K562 (cell line): Measurements from ENCODE around the gene POLR2L. TPM values are rescaled to one million over a fixed set of nuclear protein-coding genes. Genes with fewer than 3 reads are reported as not detected.

Experiments
- ARID1B ChIP-seq: fragments of 450-650 bp; IDR thresholded peaks from 2 replicates; pipeline ENCODE4 v1.6.1; 2016; ENCODE audit warnings: antibody characterized with exemption, mild to moderate bottlenecking, inconsistent platforms
- CREBBP ChIP-seq: IDR thresholded peaks from one replicate; pipeline ENCODE4 v1.6.1; 2012; ENCODE audit warnings: low read depth, mild to moderate bottlenecking, control low read depth, inconsistent platforms, low read length
- DEAF1 ChIP-seq: fragments of 450-650 bp; formaldehyde crosslinking; IDR thresholded peaks from 2 replicates; pipeline ENCODE4 v1.4.0; 2020; ENCODE audit warnings: mild to moderate bottlenecking, moderate library complexity
- FOXM1 ChIP-seq, 2 experiments: fragments of 450-650 bp in 1 of 2; sonication (generic) in 1 of 2; formaldehyde crosslinking in 1 of 2; IDR thresholded peaks; 2 replicates each; pipeline versions ENCODE4 v1.6.1 to v1.9.0; 2017 to 2022; ENCODE audit warnings: low read depth in 2 of 2, mild to moderate bottlenecking in 2 of 2, missing genetic modification reagents in 1 of 2, moderate library complexity in 1 of 2
- FUS ChIP-seq: fragments of 200-400 bp; formaldehyde crosslinking; optimal IDR thresholded peaks from 2 replicates; pipeline ENCODE3; 2017; ENCODE audit warnings: low read depth, low read length
- HMGN3 ChIP-seq: IDR thresholded peaks from 2 replicates; pipeline ENCODE4 v1.6.1; 2011; ENCODE audit warnings: borderline replicate concordance, low read depth, mild to moderate bottlenecking, mixed read lengths, low read length; ENCODE audit not compliant: insufficient read length; ENCODE audit errors: extremely low read depth
- HNRNPUL1 ChIP-seq: fragments of 200-400 bp; formaldehyde crosslinking; IDR thresholded peaks from 2 replicates; pipeline ENCODE4 v1.6.1; 2017; ENCODE audit warnings: low read length
- KHSRP ChIP-seq: fragments of 450-650 bp; IDR thresholded peaks from 2 replicates; pipeline ENCODE4 v1.6.1; 2017
- KLF1 ChIP-seq: fragments of 450-650 bp; IDR thresholded peaks from 2 replicates; pipeline ENCODE4 v1.6.1; 2016; ENCODE audit warnings: missing genetic modification characterization, missing compliant biosample characterization
- KLF6 ChIP-seq: fragments of 250-450 bp; sonication (Bioruptor Pico); IDR thresholded peaks from 2 replicates; pipeline ENCODE4 v1.4.0; 2020; ENCODE audit warnings: mild to moderate bottlenecking, moderate library complexity, borderline replicate concordance
- MAFK ChIP-seq: IDR thresholded peaks from 2 replicates; pipeline ENCODE4 v1.6.1; 2011; ENCODE audit warnings: low read length, improper control_type of control experiment
- MCM2 ChIP-seq: fragments of 450-650 bp; IDR thresholded peaks from 2 replicates; pipeline ENCODE4 v1.6.1; 2017; ENCODE audit warnings: low read depth, mild to moderate bottlenecking
- MTF1 ChIP-seq: fragments of 250-450 bp; sonication (Bioruptor Pico); IDR thresholded peaks from 2 replicates; pipeline ENCODE4 v1.9.0; 2021; ENCODE audit warnings: moderate library complexity, mild to moderate bottlenecking, inconsistent platforms, borderline replicate concordance
- NKRF ChIP-seq: fragments of 450-650 bp; IDR thresholded peaks from 2 replicates; pipeline ENCODE4 v1.6.1; 2016; ENCODE audit warnings: borderline replicate concordance
- PHB ChIP-seq: fragments of 250-450 bp; sonication (Bioruptor Pico); IDR thresholded peaks from 2 replicates; pipeline ENCODE4 v1.5.0; 2021
- PRDM10 ChIP-seq: fragments of 450-650 bp; IDR thresholded peaks from 2 replicates; pipeline ENCODE4 v1.6.1; 2018; ENCODE audit not compliant: partially characterized antibody
- RBM39 ChIP-seq: fragments of 200-400 bp; formaldehyde crosslinking; optimal IDR thresholded peaks from 2 replicates; pipeline ENCODE3; 2018; ENCODE audit warnings: low read depth, low read length
- SMC3 ChIP-seq: conservative IDR thresholded peaks from 2 replicates; pipeline ENCODE4 v1.6.1; 2011; ENCODE audit warnings: low read depth, low read length, improper control_type of control experiment; ENCODE audit not compliant: insufficient read depth
- TAF15 ChIP-seq: fragments of 200-400 bp; formaldehyde crosslinking; IDR thresholded peaks from 2 replicates; pipeline ENCODE4 v1.6.1; 2017; ENCODE audit warnings: mild to moderate bottlenecking, low read depth, low read length, moderate library complexity
- TBL1XR1 ChIP-seq, 2 experiments: IDR thresholded peaks; 2 replicates each; pipeline ENCODE4 v1.6.1; 2012; ENCODE audit warnings: improper control_type of control experiment in 2 of 2, low read length in 2 of 2, mild to moderate bottlenecking in 1 of 2
- ZFP30 ChIP-seq: fragments of 250-450 bp; sonication (Bioruptor Pico); IDR thresholded peaks from 2 replicates; pipeline ENCODE4 v1.8.0; 2022; ENCODE audit warnings: moderate library complexity, mild to moderate bottlenecking, inconsistent platforms, borderline replicate concordance
- ZKSCAN3 ChIP-seq: fragments of 250-450 bp; sonication (Bioruptor Pico); IDR thresholded peaks from 2 replicates; pipeline ENCODE4 v1.4.0; 2020
- ZNF143 ChIP-seq: sonication (generic); formaldehyde crosslinking; IDR thresholded peaks from 2 replicates; pipeline ENCODE4 v1.9.0; 2022; ENCODE audit warnings: mild to moderate bottlenecking, missing genetic modification reagents
- ZNF354B ChIP-seq: fragments of 250-450 bp; sonication (Bioruptor Pico); IDR thresholded peaks from 2 replicates; pipeline ENCODE4 v1.4.0; 2020
- polyA plus RNA-seq, 8 experiments: library from polyadenylated mRNA; depleted of rRNA in 4 of 8; stranded (reverse) in 5 of 8; unstranded in 3 of 8; fragments of >200 nt; fragmentation: Nextera tagmentation in 2 of 8; fragmentation: Illumina TruSeq in 1 of 8; extraction: Ambion mirVana in 2 of 8; extraction: Trizol in 1 of 8; gene quantifications; 2 replicates each; pipeline versions ENCODE4 v1.2.1 to v1.2.3, GENCODE V29; 2011 to 2014; ENCODE audit warnings: inconsistent platforms in 1 of 8, missing spikeins in 1 of 8
- total RNA-seq, 7 experiments: library from RNA; depleted of rRNA in 6 of 7; stranded (reverse); fragments of >200 nt in 6 of 7; fragmentation: Illumina TruSeq in 2 of 7; extraction: Trizol in 2 of 7; gene quantifications; 2 replicates each; pipeline versions ENCODE4 v1.2.1 to v1.2.3, GENCODE V29; 2011 to 2021; ENCODE audit warnings: low replicate concordance in 1 of 7

Gene POLR2L
- total and polyA plus RNA-seq, 9 of the 15 experiments (the other 6 are each of a cell fraction or from before 2014, with no cell fraction given): 38.3 to 688 (median 108) TPM

GRCh38 chr11:875769-876301 lies 33.5 kb upstream of the POLR2L start (continued):
- TF ChIP-seq PRDM10 (peak; percentile 49), ZNF143 (CRISPR knock-in tag) (no peak), PHB (CRISPR knock-in tag) (no peak), ZKSCAN3 (CRISPR knock-in tag) (no peak), FUS (no peak), ZFP30 (CRISPR knock-in tag) (no peak), DEAF1 (CRISPR knock-in tag) (no peak), HMGN3 (peak; percentile 69), KHSRP (no peak), KLF1 (tag) (no peak), HNRNPUL1 (no peak), KLF6 (CRISPR knock-in tag) (no peak), FOXM1 (IDR thresholded peaks at IDR 0.05; ENCODE audit: low read depth) (peak; percentile 81), FOXM1 (CRISPR knock-in tag; IDR thresholded peaks at IDR 0.05; ENCODE audit: low read depth) (no peak), MCM2 (no peak), MTF1 (CRISPR knock-in tag) (no peak), TBL1XR1 (IDR thresholded peaks at IDR 0.05; ENCODE audit: low read length in 2 of 2) (peak; percentile 78 to 93), NKRF (peak; percentile 39; the same call in 1 of the 2 replicates), MAFK (no peak), CREBBP (no peak), SMC3 (no peak), RBM39 (no peak), ZNF354B (no peak), TAF15 (no peak), ARID1B (peak; percentile 97)
